ENCODE results near the gene CGAS.

CGAS gene

DNA sequence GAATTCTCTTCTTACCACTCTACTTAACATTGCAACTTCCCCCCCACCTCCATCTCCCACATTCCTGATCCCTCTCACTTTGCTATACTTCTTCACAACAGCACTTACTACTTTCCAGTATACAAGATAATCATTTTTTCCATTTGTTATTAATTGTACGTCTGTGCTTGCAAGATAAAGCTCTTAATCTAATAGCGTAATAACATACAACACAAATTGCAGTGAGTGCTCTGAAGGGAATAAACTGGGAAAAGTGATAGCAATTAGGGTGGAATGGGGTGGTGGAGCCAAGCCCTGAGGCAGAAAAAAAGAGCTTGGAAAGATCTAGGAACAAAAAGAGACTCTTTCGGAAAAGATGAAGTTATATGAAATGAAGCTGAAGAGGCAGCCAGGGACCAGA lies 8.5 kb downstream of the CGAS start:
- no peak for TF ChIP-seq GATA3 (IDR thresholded peaks at IDR 0.05; ENCODE audit: low read depth, low read length)
- TF ChIP-seq GATA2 (IDR thresholded peaks at IDR 0.05; ENCODE audit: low read depth, low read length): no peak

DNA sequence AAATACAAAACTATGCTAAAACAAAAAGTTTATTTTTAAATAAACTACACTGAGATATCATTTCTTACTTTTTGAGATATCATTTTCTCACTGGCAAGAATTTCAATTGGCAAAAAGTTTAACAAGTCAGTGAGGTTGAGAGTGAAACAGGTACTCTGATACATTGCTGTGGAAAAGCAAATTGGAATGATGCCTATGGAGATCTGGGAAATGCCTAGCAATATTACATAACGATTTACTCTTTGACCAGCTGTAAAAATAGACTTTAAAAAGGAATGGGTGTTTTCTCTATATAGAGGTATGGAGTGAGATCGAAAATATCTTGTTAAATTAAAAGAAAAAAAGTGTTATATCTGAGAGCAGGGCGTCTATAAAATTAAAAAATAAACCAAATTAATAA lies 16.9 kb downstream of the CGAS start:
- TF ChIP-seq GATA3 (IDR thresholded peaks at IDR 0.05; ENCODE audit: low read depth, low read length): no peak
- no peak for TF ChIP-seq GATA2 (IDR thresholded peaks at IDR 0.05; ENCODE audit: low read depth, low read length)

DNA sequence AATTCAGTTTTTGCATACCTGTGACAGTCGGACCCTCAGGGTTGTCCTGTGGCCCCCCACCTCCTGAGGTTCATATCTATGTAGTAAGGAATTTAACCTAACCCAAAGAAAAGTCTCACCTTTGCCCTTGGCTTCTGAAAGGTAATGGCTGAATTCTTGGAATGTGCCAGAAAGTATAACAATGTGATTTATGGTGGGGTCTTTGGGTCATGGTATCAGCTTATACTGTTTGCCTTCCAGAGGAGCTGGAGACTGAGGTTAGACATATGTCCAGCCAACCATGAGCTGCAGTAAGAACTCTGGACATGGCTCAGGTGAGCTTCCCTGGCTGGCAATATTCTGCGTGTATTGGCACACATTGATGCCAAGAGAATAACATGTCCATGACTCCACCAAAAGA lies 30.6 kb downstream of the CGAS start:
- no peak for TF ChIP-seq GATA3 (IDR thresholded peaks at IDR 0.05; ENCODE audit: low read depth, low read length)
- no peak for TF ChIP-seq GATA2 (IDR thresholded peaks at IDR 0.05; ENCODE audit: low read depth, low read length)

DNA sequence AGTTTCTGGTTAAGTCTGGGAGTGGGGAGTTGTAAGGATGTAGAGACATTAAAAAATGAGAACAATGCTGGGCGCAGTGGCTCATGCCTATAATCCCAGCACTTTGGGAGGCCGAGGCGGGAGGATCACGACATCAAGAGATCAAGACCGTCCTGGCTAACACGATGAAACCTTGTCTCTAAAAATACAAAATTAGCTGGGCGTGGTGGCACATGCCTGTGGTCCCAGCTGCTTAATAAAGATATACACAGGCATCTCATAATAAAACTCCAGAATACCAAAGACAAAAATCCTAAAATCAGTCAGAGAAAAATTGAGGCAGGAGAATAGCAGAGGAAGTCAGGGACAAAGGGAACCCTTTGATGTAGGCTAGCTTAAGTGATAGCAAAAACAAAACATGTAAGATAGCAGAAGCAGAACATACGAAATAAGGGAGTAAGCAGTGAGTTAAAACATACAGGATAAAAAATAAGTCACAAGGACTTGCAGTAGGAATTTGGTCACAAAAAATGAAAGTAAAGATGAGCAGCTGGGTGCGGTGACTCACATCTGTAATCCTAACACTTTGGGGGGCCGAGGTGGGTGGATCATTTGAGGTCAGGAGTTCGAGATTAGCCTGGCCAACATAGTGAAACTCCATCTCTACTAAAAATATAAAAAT lies 33.9 kb downstream of the CGAS start:
- TF ChIP-seq GATA3 (IDR thresholded peaks at IDR 0.05; ENCODE audit: low read depth, low read length) (no peak), GATA2 (IDR thresholded peaks at IDR 0.05; ENCODE audit: low read depth, low read length) (no peak)

DNA sequence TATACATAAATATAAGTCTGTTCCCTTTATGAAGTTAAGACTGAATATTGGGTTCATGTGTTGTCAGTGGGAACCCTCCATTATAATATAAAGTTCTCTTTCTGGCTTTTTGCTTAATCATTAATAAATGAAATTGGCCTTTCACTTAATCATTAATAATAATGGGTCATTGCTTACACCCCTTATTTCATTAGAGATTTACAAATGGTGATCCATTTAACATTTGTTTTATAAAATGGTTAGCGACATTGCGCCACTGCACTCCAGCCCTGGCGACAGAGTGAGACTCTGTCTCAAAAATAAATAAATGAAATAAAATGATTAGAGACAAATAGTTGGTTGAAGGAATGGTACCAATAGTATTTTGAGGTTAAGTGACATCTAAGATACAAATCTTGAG lies 39.0 kb downstream of the CGAS start:
- no peak for TF ChIP-seq GATA3 (IDR thresholded peaks at IDR 0.05; ENCODE audit: low read depth, low read length)
- TF ChIP-seq GATA2 (IDR thresholded peaks at IDR 0.05; ENCODE audit: low read depth, low read length): no peak

DNA sequence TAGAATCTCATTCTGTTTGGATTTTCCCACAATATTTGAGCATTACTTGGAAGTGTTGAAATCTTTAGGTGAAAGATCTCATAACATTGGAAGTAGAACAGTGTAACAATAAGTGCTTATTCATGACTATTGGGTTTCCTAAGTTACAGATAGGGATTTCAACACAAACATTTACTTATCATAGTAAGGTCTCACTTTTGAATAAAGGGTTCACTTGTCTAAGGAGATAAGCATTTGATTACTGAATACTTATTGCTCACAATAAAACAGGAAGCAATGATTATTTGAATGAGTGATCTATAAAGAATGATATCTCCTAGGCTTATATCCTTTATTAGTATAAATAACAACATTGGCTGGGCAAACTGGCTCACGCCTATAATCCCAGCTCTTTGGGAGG lies 42.7 kb downstream of the CGAS start:
- TF ChIP-seq GATA2 (IDR thresholded peaks at IDR 0.05; ENCODE audit: low read depth, low read length): no peak
- no peak for TF ChIP-seq GATA3 (IDR thresholded peaks at IDR 0.05; ENCODE audit: low read depth, low read length)

DNA sequence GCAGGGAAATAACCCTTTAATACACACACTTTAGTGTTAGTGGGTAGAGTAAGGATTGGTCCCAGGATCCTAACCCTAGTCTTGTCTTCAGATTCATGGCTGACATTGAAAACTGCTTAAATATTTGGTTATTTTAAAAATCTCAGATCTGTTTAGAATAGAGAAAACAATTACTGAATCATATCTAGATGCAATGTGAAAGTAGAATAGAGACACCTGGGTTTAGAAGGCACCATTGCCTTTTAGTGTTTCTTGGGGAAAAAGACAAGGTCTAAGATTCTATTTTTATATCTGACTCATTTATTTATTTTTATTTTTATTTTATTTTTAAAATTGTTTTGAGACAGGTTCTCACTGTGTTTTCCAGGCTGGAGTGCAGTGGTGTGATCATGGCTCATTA lies 51.4 kb downstream of the CGAS start:
- TF ChIP-seq GATA2 (IDR thresholded peaks at IDR 0.05; ENCODE audit: low read depth, low read length) (no peak), GATA3 (IDR thresholded peaks at IDR 0.05; ENCODE audit: low read depth, low read length) (no peak)

DNA sequence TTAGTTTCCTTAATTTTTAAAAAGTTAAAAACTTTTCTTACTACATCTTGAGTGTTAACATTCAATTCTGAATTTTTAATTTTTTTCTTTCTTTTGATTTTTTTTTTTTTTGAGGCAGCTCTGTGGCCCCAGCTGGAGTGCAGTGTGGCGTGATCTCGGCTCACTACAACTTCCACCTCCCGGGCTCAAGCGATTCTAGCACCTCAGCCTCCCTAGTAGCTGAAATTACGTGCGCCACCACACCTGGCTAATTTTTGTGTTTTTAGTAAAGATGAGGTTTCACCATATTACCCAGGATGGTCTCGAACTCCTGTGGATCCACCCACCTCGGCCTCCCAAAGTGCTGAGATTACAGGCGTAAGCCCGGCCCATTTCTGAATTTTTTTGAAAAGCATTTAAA lies 56.2 kb downstream of the CGAS start:
- TF ChIP-seq GATA2 (IDR thresholded peaks at IDR 0.05; ENCODE audit: low read depth, low read length): no peak
- TF ChIP-seq GATA3 (IDR thresholded peaks at IDR 0.05; ENCODE audit: low read depth, low read length): no peak

DNA sequence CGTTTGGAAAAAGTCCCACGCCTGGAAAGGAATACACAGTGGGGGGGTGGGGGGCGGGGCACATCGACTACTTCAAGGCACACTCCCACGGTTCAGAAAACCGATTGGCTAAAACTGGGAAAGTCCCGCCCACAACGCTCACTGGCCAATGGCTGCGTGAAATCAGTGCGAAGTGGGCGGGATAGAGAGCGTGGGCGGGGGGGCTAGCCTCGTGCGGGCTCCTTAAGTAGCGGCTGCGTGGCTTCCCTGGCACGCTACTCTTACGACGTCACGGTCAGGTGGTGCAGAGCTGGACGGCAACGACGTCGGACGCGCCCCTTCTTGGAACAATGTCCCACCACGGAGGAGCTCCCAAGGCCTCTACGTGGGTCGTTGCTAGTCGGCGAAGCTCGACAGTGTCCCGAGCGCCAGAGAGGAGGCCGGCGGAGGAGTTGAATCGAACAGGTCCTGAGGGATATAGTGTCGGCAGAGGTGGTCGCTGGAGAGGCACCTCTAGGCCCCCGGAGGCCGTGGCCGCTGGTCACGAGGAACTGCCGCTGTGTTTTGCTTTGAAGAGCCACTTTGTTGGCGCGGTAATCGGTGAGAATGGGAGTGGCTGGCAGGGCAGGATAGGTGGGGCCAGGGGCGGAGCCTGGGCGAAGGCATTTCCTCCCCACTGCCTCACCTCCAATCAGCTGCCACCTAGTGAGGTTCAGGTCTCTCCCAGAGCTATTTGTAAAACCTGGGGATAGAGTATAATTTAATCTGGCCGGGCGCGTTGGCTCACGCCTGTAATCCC lies 57.3 kb downstream of the CGAS start, which contains the start of gene DDX43:
Gene DDX43 (plus strand): TSS at position 252 of the 778 bp plus-strand sequence. CDS start 78 bp downstream, at position 330.
- TF ChIP-seq GATA2 (IDR thresholded peaks at IDR 0.05; ENCODE audit: low read depth, low read length) (no peak), GATA3 (IDR thresholded peaks at IDR 0.05; ENCODE audit: low read depth, low read length) (no peak)

DNA sequence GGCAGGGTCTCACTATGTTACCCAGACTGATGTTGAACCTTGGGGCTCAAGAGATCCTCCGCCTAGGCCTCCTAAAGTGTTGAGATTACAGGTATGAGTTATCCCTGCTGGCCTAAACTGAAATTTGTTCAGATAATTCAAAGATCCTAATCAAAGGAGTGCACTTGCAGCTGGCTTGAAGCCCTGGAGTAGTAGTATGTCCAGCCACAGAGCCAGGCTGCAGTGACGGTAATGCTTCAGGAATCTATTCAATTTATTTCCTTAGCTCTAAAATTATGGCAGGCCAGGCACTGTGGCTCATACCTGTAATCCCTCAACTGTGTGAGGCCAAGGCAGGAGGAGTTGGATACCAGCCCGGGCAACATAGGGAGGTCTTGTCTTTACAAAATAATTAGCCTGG lies 58.8 kb downstream of the CGAS start:
- TF ChIP-seq GATA2 (IDR thresholded peaks at IDR 0.05; ENCODE audit: low read depth, low read length) (no peak), GATA3 (IDR thresholded peaks at IDR 0.05; ENCODE audit: low read depth, low read length) (no peak)

DNA sequence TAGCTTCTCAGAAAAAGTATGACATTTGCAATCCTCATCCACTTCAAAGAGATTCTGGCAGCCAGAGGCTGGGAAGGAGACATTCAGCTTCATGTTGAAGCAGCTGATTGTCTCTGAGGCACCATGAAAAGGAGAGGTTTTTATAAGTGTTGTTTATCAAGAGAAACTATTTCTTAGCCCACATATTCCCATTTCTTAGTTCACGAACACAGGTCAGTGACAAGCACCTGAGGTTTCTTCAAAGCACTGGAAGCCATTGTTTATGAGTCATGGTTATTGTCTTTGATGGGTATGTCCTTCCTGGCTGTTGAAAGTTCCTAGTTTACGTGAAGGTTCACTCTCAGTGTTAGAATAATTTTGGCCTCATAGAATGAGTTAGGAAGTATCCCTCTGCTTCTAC lies 60.4 kb downstream of the CGAS start:
- TF ChIP-seq GATA3 (IDR thresholded peaks at IDR 0.05; ENCODE audit: low read depth, low read length): no peak
- no peak for TF ChIP-seq GATA2 (IDR thresholded peaks at IDR 0.05; ENCODE audit: low read depth, low read length)

DNA sequence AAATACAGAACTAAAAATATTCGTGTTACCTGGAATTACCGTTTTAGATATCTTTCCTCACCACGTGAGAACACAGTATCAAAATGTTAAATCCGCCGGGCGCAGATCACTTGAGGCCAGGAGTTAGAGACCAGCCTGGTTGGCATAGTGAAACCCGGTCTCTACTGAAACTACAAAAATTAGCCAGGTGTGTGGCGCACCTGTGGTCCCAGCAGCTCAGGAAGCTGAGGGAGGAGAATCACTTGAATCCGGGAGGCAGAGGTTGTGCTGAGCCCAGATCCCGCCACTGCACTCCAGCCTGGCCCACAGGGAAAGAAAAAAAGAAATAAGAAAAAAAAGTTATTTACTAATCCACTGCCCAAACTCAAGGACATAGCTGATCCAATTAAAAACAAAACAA lies 62.2 kb downstream of the CGAS start:
- TF ChIP-seq GATA2 (IDR thresholded peaks at IDR 0.05; ENCODE audit: low read depth, low read length) (no peak), GATA3 (IDR thresholded peaks at IDR 0.05; ENCODE audit: low read depth, low read length) (no peak)

DNA sequence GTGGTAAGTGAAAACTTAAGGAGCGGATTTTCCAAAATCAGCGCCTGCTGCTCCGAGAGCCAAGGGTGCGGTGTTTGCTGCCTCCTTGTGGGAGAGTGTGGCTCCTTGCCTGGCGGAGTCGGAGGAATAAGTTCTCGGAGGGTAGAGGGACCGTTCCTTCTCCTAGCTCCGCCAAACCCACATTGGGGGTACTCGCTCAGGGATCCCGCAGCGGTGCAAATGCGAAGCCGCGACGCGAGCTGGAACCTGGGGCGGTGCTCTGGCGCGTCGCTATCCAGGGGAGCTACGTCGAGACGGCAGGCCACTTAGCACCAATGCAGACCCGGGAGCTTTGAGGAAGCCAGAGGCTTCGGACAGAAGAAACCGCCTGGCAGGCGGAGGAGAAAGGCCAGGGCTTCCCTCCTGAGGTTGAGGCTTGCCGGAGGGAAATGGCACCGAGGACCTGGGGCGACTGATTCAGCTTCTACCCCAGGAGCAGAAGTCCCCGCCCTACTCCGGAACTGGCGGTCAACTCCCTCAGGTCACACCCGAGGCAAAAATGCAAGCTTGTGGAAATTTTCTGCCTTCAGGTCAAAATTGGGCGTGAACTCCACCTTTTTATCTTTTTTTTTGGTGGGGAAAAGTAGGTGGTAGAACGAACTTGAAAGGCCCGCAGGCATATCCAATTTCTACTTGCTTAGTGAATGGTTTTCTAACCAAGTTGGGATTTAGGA lies 63.1 kb downstream of the CGAS start:
- TF ChIP-seq GATA2 (IDR thresholded peaks at IDR 0.05; ENCODE audit: low read depth, low read length): no peak
- TF ChIP-seq GATA3 (IDR thresholded peaks at IDR 0.05; ENCODE audit: low read depth, low read length): no peak

DNA sequence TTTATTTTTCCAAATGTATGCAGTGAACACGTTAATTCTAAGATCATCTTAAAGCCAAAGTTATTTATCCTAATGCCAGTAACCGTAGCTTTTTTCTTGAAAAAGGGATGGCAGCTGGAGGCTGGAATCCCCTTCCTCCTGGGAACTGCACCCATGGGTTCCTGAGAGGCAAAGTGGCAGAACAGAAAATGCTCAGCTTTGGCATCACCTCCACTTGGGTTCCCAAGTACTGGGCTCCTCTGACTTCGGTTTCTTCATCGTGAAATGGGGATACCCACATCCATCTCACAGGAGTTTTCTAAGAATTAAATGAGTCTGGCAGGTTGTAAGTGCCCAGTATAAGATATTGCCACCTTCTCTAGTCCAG lies 63.7 kb downstream of the CGAS start:
- TF ChIP-seq GATA3 (IDR thresholded peaks at IDR 0.05; ENCODE audit: low read depth, low read length) (no peak), GATA2 (IDR thresholded peaks at IDR 0.05; ENCODE audit: low read depth, low read length) (no peak)

Measured in SH-SY5Y (cell line).